SH-SY5Y (cell line): ENCODE data around the gene VDR.

Source experiments
- GATA2 ChIP-seq: IDR thresholded peaks from 2 replicates; pipeline ENCODE4 v1.6.1; 2011; ENCODE audit warnings: mild to moderate bottlenecking, low read depth, low read length
- GATA3 ChIP-seq: IDR thresholded peaks from 2 replicates; pipeline ENCODE4 v1.6.1; 2011; ENCODE audit warnings: low read depth, mild to moderate bottlenecking, low read length, moderate library complexity

GRCh38 chr12:47849261-47849660 lies 55.5 kb downstream of the VDR start:
- TF ChIP-seq GATA3, result no peak
- no peak for TF ChIP-seq GATA2
